ENCODE data around the gene TBRG1. TPM values are rescaled to one million over a fixed set of nuclear protein-coding genes. Genes with fewer than 3 reads are reported as not detected.

The TBRG1 gene
- polyA plus RNA-seq, 3 donors: 39.7 to 84.7 (median 43.5) TPM

DNA sequence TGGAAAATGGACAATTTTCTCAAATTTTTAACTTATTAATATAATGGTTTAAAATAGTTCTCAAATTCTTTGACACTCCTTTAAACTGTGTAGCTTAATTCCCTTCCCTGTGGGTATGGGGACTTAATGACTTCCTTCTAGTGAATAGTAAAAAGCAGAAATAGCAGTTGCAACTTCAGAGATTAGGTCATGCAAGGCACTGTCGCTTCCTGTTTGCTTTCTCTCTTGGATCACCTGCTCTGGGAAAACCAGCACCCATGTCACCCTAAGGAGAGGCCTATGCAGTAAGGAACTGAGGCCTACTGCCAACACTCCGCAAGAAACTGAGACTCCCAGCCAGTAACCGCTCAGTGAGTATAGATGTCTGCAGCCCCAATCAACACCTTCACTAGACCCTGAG, 16.9 kb upstream of the TBRG1 start:
- no peaks in the 10 kb centered on the region for H3K36me3 Mint-ChIP-seq
- 0% methylated on average over 1 of the region's 3 CpGs for WGBS (ENCODE audit: insufficient coverage)
- Histone ChIP-seq H3K27ac (ENCODE audit: low read depth in 1 of 2, low read length in 2 of 2) (peak overlapping the region; percentile 38 to 46), H3K27me3 (ENCODE audit: control insufficient read depth in 2 of 2, insufficient read depth in 2 of 2, low read length in 2 of 2) (no peaks in the 10 kb centered on the region), H3K4me2 (replicated peaks; ENCODE audit: extremely low read depth, low read length, poor library complexity, severe bottlenecking) (peak overlapping the region; percentile 7), H3K79me2 (ENCODE audit: insufficient read depth, low read length) (no peaks in the 10 kb centered on the region), H2AFZ (ENCODE audit: insufficient read depth, low read depth, low read length, poor library complexity, severe bottlenecking) (peak overlapping the region; percentile 35), H3K4me3 (replicated peaks in 1 of 3; ENCODE audit: low read depth in 2 of 3, low read length in 3 of 3) (no peak overlapping the region), H3K4me1 (ENCODE audit: control insufficient read depth in 1 of 2, insufficient read depth in 2 of 2, low read length in 2 of 2) (peaks cover 13 to 15% of the 10 kb centered on the region in 2 donors), H3K9ac (ENCODE audit: insufficient read depth, low read length, poor library complexity, severe bottlenecking) (no peak overlapping the region), H3K9me3 (replicated peaks in 1 of 2; ENCODE audit: control insufficient read depth in 1 of 2, insufficient read depth in 1 of 2, low read length in 2 of 2) (no peaks in the 10 kb centered on the region), H3K36me3 (replicated peaks in 1 of 2; ENCODE audit: control insufficient read depth in 1 of 2, insufficient read depth in 2 of 2, low read length in 2 of 2) (no peaks in the 10 kb centered on the region), H4K20me1 (ENCODE audit: insufficient read depth, low read length) (no peaks in the 10 kb centered on the region)
- peaks cover 0 to 2% (median 1%) of the 10 kb centered on the region in 3 donors for H3K27me3 Mint-ChIP-seq (ENCODE audit: low read depth in 3 of 3)
- TF ChIP-seq, protein P1, sequence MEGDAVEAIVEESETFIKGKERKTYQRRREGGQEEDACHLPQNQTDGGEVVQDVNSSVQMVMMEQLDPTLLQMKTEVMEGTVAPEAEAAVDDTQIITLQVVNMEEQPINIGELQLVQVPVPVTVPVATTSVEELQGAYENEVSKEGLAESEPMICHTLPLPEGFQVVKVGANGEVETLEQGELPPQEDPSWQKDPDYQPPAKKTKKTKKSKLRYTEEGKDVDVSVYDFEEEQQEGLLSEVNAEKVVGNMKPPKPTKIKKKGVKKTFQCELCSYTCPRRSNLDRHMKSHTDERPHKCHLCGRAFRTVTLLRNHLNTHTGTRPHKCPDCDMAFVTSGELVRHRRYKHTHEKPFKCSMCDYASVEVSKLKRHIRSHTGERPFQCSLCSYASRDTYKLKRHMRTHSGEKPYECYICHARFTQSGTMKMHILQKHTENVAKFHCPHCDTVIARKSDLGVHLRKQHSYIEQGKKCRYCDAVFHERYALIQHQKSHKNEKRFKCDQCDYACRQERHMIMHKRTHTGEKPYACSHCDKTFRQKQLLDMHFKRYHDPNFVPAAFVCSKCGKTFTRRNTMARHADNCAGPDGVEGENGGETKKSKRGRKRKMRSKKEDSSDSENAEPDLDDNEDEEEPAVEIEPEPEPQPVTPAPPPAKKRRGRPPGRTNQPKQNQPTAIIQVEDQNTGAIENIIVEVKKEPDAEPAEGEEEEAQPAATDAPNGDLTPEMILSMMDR (IDR thresholded peaks at IDR 0.05): no peak
- peak overlapping the region; percentile 31 to 69 for H3K4me3 Mint-ChIP-seq
- peak overlapping the region in 6 of 7 donors; percentile 35 to 84 (median 74) for H3K27ac Mint-ChIP-seq
- intact Hi-C loops (cut with micrococcal nuclease): no loop called here
- no peaks in the 10 kb centered on the region for H3K9me3 Mint-ChIP-seq
- peaks cover 8% of the 10 kb centered on the region for H3K4me1 Mint-ChIP-seq
- DNase-seq: peak; percentile 53 to 91 (median 81)

- Mint-ChIP-seq H3K36me3 (no peaks in the 10 kb centered on the region), H3K27ac (no peak overlapping the region), H3K27me3 (ENCODE audit: low read depth in 3 of 3) (peaks cover 0 to 4% (median 2%) of the 10 kb centered on the region in 3 donors), H3K4me1 (peaks cover 8% of the 10 kb centered on the region), H3K4me3 (no peak overlapping the region), H3K9me3 (no peaks in the 10 kb centered on the region)
- Histone ChIP-seq H3K4me2 (replicated peaks; ENCODE audit: extremely low read depth, low read length, poor library complexity, severe bottlenecking) (no peak overlapping the region), H3K36me3 (replicated peaks in 1 of 2; ENCODE audit: control insufficient read depth in 1 of 2, insufficient read depth in 2 of 2, low read length in 2 of 2) (no peaks in the 10 kb centered on the region), H3K9me3 (replicated peaks in 1 of 2; ENCODE audit: control insufficient read depth in 1 of 2, insufficient read depth in 1 of 2, low read length in 2 of 2) (no peaks in the 10 kb centered on the region), H2AFZ (ENCODE audit: insufficient read depth, low read depth, low read length, poor library complexity, severe bottlenecking) (no peak overlapping the region), H4K20me1 (ENCODE audit: insufficient read depth, low read length) (no peaks in the 10 kb centered on the region), H3K9ac (ENCODE audit: insufficient read depth, low read length, poor library complexity, severe bottlenecking) (no peak overlapping the region), H3K27me3 (ENCODE audit: control insufficient read depth in 2 of 2, insufficient read depth in 2 of 2, low read length in 2 of 2) (no peaks in the 10 kb centered on the region), H3K79me2 (ENCODE audit: insufficient read depth, low read length) (no peaks in the 10 kb centered on the region), H3K4me1 (ENCODE audit: control insufficient read depth in 1 of 2, insufficient read depth in 2 of 2, low read length in 2 of 2) (peaks cover 13 to 15% of the 10 kb centered on the region in 2 donors), H3K4me3 (replicated peaks in 1 of 3; ENCODE audit: low read depth in 2 of 3, low read length in 3 of 3) (no peak overlapping the region), H3K27ac (ENCODE audit: low read depth in 1 of 2, low read length in 2 of 2) (no peak overlapping the region)
- intact Hi-C loops (cut with micrococcal nuclease): no loop called here
- TF ChIP-seq, protein P1 (IDR thresholded peaks at IDR 0.05): no peak
- DNase-seq: no peak
Measured at GRCh38 chr11:124608147-124608546, 14.5 kb upstream of the TBRG1 start.
